IPS-15b (cell line): ENCODE measurements around the gene MEGF6.

Experiments
- H3K27me3 ChIP-seq: one replicate; pipeline ENCODE4 v1.6.1; 2013; ENCODE audit warnings: low read length; ENCODE audit not compliant: control insufficient read depth, insufficient read depth
- H3K36me3 ChIP-seq: one replicate; pipeline ENCODE4 v1.6.1; 2013; ENCODE audit warnings: low read length; ENCODE audit not compliant: control insufficient read depth, insufficient read depth
- H3K4me1 ChIP-seq: one replicate; pipeline ENCODE4 v1.6.1; 2013; ENCODE audit warnings: mild to moderate bottlenecking, low read length; ENCODE audit not compliant: control insufficient read depth, insufficient read depth
- H3K4me3 ChIP-seq: one replicate; pipeline ENCODE4 v1.5.1; 2013; ENCODE audit warnings: low read depth, low read length
- H3K9ac ChIP-seq: one replicate; pipeline ENCODE4 v1.6.1; 2013; ENCODE audit warnings: low read depth, mild to moderate bottlenecking, low read length
- H3K9me3 ChIP-seq: one replicate; pipeline ENCODE4 v1.6.1; 2013; ENCODE audit warnings: mild to moderate bottlenecking, low read length; ENCODE audit not compliant: control insufficient read depth, insufficient read depth

Gene MEGF6

DNA sequence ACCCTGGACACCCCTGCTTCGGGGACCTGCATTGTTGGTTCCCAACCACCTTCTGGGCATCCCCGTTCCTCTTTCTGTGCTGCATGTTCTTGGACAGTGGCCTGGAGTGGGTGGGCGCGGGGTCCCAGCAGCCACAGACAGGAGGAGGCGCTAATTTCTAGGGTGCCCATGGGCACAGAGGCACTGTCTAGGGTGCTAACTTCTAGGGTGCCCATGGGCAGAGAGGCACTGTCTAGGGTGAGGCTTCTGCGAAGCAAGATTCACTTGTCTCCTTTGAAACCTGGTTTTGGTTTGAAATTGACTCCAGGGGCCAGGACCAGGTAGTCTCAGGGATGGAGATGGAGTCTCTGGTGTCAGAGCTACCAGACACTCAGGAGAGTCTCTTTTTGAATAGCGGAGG, 815 bp upstream of the MEGF6 start:
- peak overlapping the region; percentile 52 for H3K4me3 ChIP-seq
- H3K27me3 ChIP-seq, result peaks cover 8% of the 10 kb centered on the region
- H3K9ac ChIP-seq, result no peak overlapping the region
- no peaks in the 10 kb centered on the region for H3K36me3 ChIP-seq
- no peaks in the 10 kb centered on the region for H3K9me3 ChIP-seq
- no peaks in the 10 kb centered on the region for H3K4me1 ChIP-seq

DNA sequence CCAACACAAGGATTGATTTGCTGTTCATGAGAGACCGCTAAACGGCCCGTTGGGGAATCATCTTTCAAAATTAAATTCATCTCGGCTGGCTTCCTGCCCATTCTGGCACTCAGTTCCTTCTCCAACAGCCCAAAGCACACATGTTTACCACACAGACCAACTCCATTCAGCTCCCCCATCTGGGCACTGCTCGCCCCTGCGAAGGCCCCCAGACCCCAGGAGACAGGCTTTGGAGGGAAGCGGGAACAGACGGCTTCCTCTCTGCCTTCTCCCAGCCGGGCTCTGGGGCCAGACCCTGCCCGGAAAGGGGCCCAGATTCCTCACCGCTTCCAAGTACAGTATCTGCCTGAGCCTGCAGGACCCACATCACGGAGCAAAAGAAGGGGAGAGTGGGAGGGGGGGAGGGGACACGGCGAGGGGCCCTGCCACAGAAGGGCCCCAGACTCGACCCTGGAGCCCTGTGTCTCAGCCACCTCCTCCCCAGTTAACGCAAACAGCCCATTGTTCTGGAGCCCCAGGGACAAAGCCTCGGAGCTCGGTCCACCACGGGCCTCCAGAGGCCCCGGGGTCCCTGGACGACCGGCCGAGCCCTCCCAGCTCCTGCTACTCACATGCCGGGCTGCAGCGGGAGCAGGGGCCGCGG, 660 bp downstream of the MEGF6 start:
- no peaks in the 10 kb centered on the region for H3K4me1 ChIP-seq
- H3K9me3 ChIP-seq, result no peaks in the 10 kb centered on the region
- H3K9ac ChIP-seq, result no peak overlapping the region
- H3K36me3 ChIP-seq, result no peaks in the 10 kb centered on the region
- peak overlapping the region; percentile 61 for H3K4me3 ChIP-seq
- H3K27me3 ChIP-seq, result peaks cover 8% of the 10 kb centered on the region

DNA sequence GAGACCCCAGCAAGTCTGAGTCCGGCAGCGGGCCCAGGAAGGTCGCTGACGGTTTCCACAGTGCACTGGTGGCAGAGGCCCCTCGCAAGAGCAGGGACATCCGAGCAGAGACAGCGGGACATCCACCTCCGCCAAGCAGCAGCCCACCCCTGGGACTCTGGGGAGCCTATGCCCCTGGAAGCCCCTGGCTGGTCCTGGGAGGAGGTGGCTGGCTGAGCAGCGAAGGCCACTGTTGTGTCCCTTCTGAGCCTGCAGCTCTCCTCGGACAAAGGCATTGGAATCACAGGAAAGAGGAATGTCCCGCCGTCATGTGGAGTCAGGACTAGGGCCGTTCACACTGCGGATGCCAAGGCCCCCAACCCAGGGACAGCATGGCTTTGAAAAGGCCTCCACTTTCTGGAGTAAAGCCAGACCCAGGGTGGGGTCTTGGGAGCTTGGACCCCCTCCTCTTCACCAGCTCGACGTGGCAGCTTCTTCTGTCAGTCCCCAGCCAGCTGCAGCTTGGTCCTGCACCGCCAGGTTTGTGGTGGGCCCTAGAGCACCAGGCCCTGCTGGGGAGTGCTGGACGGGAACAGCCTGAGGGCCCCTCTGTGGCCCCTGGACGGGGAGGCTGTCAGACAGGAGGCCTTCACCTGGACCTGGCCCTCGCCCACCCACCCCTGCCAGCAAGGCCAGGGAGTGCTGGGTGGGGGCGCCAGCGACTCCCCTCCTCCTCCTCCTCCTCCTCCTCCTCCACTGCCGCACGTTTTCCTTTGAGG, 1.4 kb downstream of the MEGF6 start:
- H3K9me3 ChIP-seq, result no peaks in the 10 kb centered on the region
- no peaks in the 10 kb centered on the region for H3K36me3 ChIP-seq
- H3K4me3 ChIP-seq, result peak overlapping the region; percentile 61
- no peaks in the 10 kb centered on the region for H3K4me1 ChIP-seq
- H3K27me3 ChIP-seq, result peaks cover 8% of the 10 kb centered on the region
- H3K9ac ChIP-seq, result peak overlapping the region; percentile 47

DNA sequence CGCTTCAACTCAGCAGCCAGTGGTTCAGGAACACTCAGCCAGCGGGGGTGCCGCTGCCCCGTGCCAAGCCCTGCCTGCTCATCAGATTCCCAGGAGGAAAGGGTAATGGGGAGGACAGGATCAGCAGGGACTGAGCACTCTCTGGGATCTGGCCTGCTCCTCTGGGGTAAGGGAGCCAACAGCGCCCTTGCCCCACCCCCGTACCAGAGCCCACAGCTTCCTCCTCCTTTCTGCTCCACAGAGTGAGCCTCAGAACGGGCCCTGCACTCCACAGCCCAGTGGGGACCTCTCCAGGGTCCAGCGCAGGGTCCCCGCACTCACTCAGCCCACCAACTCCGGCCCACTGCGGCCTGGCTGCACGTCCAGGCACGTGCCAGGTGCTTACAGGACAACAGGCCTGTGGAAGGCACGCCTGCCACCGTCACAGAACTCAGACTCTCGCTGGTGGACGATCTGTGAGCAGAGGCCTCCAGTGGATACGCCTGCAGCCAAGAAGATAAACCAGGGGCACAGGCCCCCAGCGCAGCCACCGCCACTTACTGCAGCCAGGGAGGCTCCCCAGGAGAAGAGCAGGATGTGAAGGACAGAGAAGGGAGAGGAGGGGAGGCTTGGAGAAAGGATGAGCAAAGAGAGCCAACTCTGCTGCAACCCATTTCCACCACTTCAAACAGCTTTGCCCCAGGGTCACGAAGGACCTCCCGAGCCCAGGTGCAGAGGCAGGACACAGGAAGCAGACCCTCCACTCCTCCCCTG, 2.1 kb downstream of the MEGF6 start:
- no peak overlapping the region for H3K4me3 ChIP-seq
- no peaks in the 10 kb centered on the region for H3K9me3 ChIP-seq
- peaks cover 8% of the 10 kb centered on the region for H3K27me3 ChIP-seq
- H3K9ac ChIP-seq, result no peak overlapping the region
- H3K36me3 ChIP-seq, result no peaks in the 10 kb centered on the region
- H3K4me1 ChIP-seq, result no peaks in the 10 kb centered on the region

DNA sequence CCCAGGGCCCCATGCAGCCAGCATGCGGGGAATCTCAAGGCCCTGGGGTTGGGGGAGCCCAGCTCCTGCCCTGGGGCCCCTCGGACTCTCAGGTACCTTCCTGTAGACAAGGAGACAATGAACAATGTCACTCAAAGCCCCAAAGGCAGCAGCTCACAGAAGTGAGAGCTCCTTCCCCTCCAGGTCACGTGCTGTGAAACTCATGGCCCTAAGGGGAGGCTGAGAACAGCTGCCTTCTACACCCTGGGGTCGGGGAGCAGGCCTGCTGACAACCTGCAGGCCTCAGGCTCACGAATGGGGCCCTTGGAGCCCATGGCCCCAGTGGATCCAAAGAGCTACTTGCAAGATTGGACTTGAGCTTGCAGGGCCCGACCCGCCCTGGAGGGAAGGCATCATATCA, 3.2 kb downstream of the MEGF6 start:
- H3K4me3 ChIP-seq, result no peak overlapping the region
- no peaks in the 10 kb centered on the region for H3K36me3 ChIP-seq
- no peaks in the 10 kb centered on the region for H3K9me3 ChIP-seq
- peaks cover 8% of the 10 kb centered on the region for H3K27me3 ChIP-seq
- H3K4me1 ChIP-seq, result no peaks in the 10 kb centered on the region
- no peak overlapping the region for H3K9ac ChIP-seq

DNA sequence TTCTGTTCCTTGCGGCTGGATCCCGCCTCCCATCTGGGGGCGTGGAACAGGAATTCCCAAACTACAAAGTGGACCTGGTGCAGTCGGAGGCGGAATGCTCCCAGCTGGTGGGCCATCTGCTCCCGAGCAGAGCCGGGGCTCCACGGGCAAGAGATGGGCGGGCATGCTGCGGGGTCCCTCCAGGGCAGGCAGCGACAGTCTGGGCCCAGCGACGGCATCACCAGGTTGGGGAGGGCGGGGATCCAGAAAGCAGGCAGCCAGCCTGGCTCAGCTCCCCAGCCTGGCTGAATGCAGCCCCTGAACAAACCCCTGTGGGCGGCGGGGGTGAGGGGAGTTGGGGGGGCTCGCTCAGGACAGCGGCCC, 3.6 kb downstream of the MEGF6 start:
- Histone ChIP-seq H3K36me3 (no peaks in the 10 kb centered on the region), H3K9ac (no peak overlapping the region), H3K4me3 (no peak overlapping the region), H3K4me1 (no peaks in the 10 kb centered on the region), H3K9me3 (no peaks in the 10 kb centered on the region), H3K27me3 (peaks cover 8% of the 10 kb centered on the region)

DNA sequence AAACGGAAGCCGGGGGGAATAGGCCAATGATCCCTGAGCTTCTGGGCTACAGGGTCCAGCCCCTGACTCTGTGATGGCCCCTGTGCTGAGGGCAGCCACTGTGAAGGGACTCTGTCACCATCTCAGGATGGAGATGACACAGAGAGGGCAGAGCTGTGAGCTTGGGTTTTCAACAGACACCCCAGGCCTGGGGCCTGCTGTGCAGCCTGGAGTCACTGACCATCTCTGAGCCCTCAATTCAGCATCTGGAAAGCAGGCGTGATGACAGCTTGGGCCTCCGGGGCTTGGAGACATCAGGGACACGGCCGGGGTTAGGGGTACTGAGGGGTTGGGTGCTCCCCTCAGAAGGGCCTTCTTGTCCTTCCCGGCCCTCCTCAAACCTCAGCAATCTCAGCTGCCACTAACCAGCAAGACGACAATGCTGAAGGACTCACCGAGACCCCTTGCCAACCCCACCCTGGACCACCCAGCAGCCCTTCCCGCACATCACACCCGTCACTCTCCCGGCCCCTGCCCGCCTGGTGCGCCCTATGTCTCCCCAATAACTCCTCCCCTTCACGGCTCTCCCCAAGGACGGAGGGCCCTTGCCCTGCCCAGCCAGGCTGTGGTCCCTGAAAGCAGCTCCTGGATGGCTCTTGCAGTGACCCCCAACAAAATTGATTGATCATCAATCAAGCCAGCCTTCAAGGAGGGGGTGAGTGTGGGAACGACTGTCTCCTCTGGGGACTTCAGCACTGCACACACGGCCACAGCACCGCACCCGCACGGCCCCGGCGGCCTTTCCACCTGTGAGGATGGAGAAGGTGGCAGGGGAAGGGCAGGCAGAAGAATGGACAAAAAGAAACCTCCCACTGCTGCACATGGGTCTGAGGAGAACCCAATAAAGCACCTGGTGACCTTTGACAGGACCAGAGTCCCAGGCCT, 4.3 kb downstream of the MEGF6 start:
- no peaks in the 10 kb centered on the region for H3K9me3 ChIP-seq
- H3K36me3 ChIP-seq, result no peaks in the 10 kb centered on the region
- H3K4me3 ChIP-seq, result no peak overlapping the region
- no peaks in the 10 kb centered on the region for H3K4me1 ChIP-seq
- peaks cover 2% of the 10 kb centered on the region for H3K27me3 ChIP-seq
- no peak overlapping the region for H3K9ac ChIP-seq

DNA sequence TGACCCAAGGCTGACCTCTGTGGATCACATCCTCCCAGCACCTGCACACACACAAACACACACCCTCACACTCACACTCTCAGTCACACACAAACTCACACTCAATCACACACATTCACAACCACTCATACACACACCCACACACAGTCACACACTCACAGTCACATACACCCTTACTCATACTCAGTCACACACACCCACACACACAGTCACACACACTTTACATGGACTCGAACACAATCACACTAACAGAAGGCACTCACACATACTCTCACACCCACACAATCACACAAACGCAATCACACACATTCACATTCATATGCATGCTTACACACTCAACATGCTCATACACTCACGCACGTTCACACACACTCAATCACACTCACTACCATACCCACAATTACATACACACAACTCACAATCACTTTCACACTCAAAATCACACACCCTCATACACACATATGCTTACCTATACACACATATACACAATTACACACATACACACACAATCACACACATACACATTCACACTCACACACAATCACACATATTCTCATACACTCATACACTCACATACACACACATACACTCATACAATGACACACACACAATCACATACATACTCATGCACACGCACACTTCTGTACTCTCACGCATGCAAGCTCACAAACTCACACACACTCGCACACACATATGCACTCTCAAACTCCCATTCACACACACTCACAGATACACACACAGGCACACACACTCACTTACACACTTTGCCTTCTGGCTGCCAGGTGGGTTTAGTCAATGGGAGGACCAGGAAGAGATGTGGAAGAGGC, 6.1 kb downstream of the MEGF6 start:
- H3K4me3 ChIP-seq, result no peak overlapping the region
- H3K9ac ChIP-seq, result no peak overlapping the region
- H3K4me1 ChIP-seq, result no peaks in the 10 kb centered on the region
- no peaks in the 10 kb centered on the region for H3K36me3 ChIP-seq
- H3K9me3 ChIP-seq, result no peaks in the 10 kb centered on the region
- no peaks in the 10 kb centered on the region for H3K27me3 ChIP-seq

DNA sequence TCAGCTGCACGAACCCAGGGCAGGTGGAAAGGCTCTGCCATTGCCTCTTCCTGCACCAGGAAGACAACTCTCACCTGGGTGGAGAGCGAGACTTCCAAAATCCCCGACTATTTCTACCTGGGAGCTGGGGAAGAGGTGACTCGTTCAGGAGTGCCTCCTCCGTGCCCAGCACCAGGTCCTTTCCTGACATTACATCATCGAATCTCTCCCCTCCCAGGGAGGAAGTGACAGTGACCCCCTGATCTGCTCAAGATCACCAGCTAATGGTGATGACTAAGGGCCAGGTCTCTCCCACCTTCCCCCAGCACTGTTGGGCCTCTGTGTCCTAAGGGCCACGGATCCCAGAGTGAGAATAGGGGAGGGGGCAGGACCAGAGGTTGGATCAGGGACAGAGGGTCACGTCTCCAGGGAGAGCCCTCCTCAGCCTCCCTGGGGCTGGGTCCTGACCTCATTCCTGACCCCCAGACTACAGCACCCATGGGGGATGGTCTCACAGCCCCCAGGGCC, 6.8 kb downstream of the MEGF6 start:
- Histone ChIP-seq H3K9me3 (no peaks in the 10 kb centered on the region), H3K9ac (no peak overlapping the region), H3K4me1 (no peaks in the 10 kb centered on the region), H3K4me3 (no peak overlapping the region), H3K36me3 (no peaks in the 10 kb centered on the region), H3K27me3 (no peaks in the 10 kb centered on the region)

DNA sequence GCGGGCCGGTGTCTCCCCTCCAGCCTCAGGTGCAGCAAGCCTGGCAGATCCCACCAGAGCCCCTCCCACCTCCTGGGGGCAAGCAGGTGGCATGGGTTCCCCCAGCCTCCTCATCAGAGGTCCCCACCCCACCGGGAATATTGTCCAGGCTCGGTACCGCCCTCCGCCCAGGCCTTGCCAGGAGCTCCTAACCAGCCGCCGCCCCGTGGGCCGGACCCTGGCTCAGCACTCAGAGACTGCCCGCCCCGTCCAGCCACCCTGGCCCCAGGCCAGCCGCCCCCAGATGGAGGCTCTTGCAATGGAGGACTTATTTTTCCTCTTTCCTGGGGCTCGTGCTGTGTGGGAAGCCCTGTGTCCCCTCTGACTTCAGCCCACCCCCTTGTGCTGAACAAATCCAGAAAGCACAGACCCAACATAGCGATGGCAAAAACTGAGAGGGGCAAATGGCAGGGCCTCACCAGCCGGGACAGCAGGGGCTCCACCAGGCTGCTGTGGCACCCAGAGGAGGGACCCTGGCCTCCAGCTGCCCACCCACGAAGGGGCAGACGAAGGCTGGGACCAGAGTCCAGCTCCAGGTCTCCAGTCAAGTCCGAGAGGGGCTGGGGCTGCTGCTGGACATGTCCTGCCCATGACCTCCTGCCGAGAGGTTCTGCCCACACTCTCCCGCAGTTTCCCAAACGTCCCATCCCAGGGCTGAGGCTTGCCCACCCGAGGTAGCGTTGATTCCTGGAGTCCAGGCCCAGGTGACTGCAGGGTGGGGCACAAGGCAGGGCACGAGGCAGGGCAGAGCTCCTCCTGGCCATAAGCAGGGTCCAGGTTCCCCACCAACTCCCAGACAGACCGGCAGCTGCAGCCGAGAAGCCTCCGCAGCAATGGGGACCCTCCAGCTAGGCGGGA, 7.5 kb downstream of the MEGF6 start:
- no peaks in the 10 kb centered on the region for H3K9me3 ChIP-seq
- H3K4me1 ChIP-seq, result no peaks in the 10 kb centered on the region
- H3K36me3 ChIP-seq, result no peaks in the 10 kb centered on the region
- H3K9ac ChIP-seq, result no peak overlapping the region
- H3K27me3 ChIP-seq, result no peaks in the 10 kb centered on the region
- H3K4me3 ChIP-seq, result no peak overlapping the region
